HFFc6 (cell line): ENCODE data around the gene GPBP1L1. TPM values are rescaled to one million over a fixed set of nuclear protein-coding genes. Genes with fewer than 3 reads are reported as not detected.

Experiments used
- DNase-seq: peaks from one replicate; pipeline ENCODE4 v3.0.0-alpha.2; 2018
- H3K27ac Mint-ChIP-seq: 2 replicates; pipeline ENCODE4 v1.8.0; 2020; ENCODE audit warnings: mild to moderate bottlenecking, mixed read lengths
- H3K27me3 Mint-ChIP-seq: 2 replicates; pipeline ENCODE4 v1.8.0; 2021; ENCODE audit warnings: mild to moderate bottlenecking, moderate library complexity, mixed read lengths; ENCODE audit not compliant: insufficient read depth
- H3K36me3 Mint-ChIP-seq: 2 replicates; pipeline ENCODE4 v1.8.0; 2021; ENCODE audit warnings: low read depth, mixed read lengths
- H3K4me1 Mint-ChIP-seq: 2 replicates; pipeline ENCODE4 v1.8.0; 2020; ENCODE audit warnings: low read depth, mixed read lengths
- H3K4me3 Mint-ChIP-seq: 2 replicates; pipeline ENCODE4 v1.8.0; 2020; ENCODE audit warnings: mild to moderate bottlenecking, moderate library complexity, mixed read lengths
- H3K9me3 Mint-ChIP-seq: 2 replicates; pipeline ENCODE4 v1.8.0; 2020; ENCODE audit warnings: mild to moderate bottlenecking, mixed read lengths
- CTCF ChIP-seq: fragments of 200-600 bp; sonication (generic); IDR thresholded peaks from 2 replicates; pipeline ENCODE4 v1.5.0; 2021; ENCODE audit warnings: antibody characterized with exemption, mild to moderate bottlenecking
- total RNA-seq, 6 experiments: library from RNA; stranded (reverse); fragmentation: NEBNext Ultra II Directional; extraction: Animal tissue kit (Norgen Biotek cat#: 25700); gene quantifications; 2 replicates in 1 of 6; 3 replicates in 5 of 6; pipeline ENCODE4 v1.2.3, GENCODE V29; 2021

The GPBP1L1 gene
- total RNA-seq, 6 experiments from 2014 or later = 66.5 to 76.7 (median 68.1) TPM

- 0 out of 2 replicates have a peak overlapping the region, but pooled peaks have one; percentile 24 for H3K27ac Mint-ChIP-seq
- no peak for TF ChIP-seq CTCF
- H3K27me3 Mint-ChIP-seq = peaks cover 10% of the 10 kb centered on the region
- no peak for DNase-seq
- no peak overlapping the region for H3K4me3 Mint-ChIP-seq
- H3K36me3 Mint-ChIP-seq = peaks cover 19% of the 10 kb centered on the region
- H3K4me1 Mint-ChIP-seq = peaks cover 17% of the 10 kb centered on the region
- H3K9me3 Mint-ChIP-seq = no peaks in the 10 kb centered on the region
These were observed 64.9 kb downstream of the GPBP1L1 start for GRCh38 chr1:45621501-45621836.

GRCh38 chr1:45620588-45621500, 65.5 kb downstream of the GPBP1L1 start:
- Mint-ChIP-seq H3K4me3 (no peak overlapping the region), H3K9me3 (no peaks in the 10 kb centered on the region), H3K36me3 (peaks cover 25% of the 10 kb centered on the region), H3K27me3 (peaks cover 10% of the 10 kb centered on the region), H3K4me1 (peaks cover 17% of the 10 kb centered on the region), H3K27ac (peak overlapping the region; percentile 27; the same call in 1 of the 2 replicates)
- DNase-seq = no peak
- no peak for TF ChIP-seq CTCF

GRCh38 chr1:45619149-45619921, 67.0 kb downstream of the GPBP1L1 start:
- no peak for DNase-seq
- TF ChIP-seq CTCF = no peak
- no peak overlapping the region for H3K4me3 Mint-ChIP-seq
- 0 out of 2 replicates have a peak overlapping the region, but pooled peaks have one; percentile 36 for H3K27ac Mint-ChIP-seq
- peaks cover 9% of the 10 kb centered on the region for H3K27me3 Mint-ChIP-seq
- peaks cover 29% of the 10 kb centered on the region for H3K36me3 Mint-ChIP-seq
- H3K4me1 Mint-ChIP-seq = peaks cover 17% of the 10 kb centered on the region
- H3K9me3 Mint-ChIP-seq = no peaks in the 10 kb centered on the region

GRCh38 chr1:45617618-45618017, 68.7 kb downstream of the GPBP1L1 start:
- H3K27ac Mint-ChIP-seq = peak overlapping the region; percentile 67
- peaks cover 20% of the 10 kb centered on the region for H3K36me3 Mint-ChIP-seq

More at GRCh38 chr1:45617618-45618017, 68.7 kb downstream of the GPBP1L1 start:
- Mint-ChIP-seq H3K4me1 (peaks cover 17% of the 10 kb centered on the region), H3K4me3 (no peak overlapping the region), H3K27me3 (peaks cover 9% of the 10 kb centered on the region), H3K9me3 (no peaks in the 10 kb centered on the region)
- DNase-seq = peak; percentile 67
- no peak for TF ChIP-seq CTCF
